H9 (cell line): ENCODE results near the gene TRPM4. TPM values are rescaled to one million over a fixed set of nuclear protein-coding genes. Genes with fewer than 3 reads are reported as not detected.

Source experiments
- DNase-seq: peaks from one replicate; pipeline ENCODE4 v3.0.0-alpha.2; 2017
- H2AFZ ChIP-seq: one replicate; pipeline ENCODE4 v1.6.1; 2013; ENCODE audit warnings: mild to moderate bottlenecking, low read length, control low read depth, moderate library complexity
- H2AK5ac ChIP-seq: 2 replicates; pipeline ENCODE4 v1.6.1; 2013; ENCODE audit warnings: low read length, control low read depth, mixed read lengths; ENCODE audit not compliant: insufficient read length
- H2BK120ac ChIP-seq: one replicate; pipeline ENCODE4 v1.6.1; 2013; ENCODE audit warnings: low read depth, mild to moderate bottlenecking, low read length, control low read depth, inconsistent platforms; ENCODE audit not compliant: poor library complexity, severe bottlenecking
- H2BK12ac ChIP-seq: 2 replicates; pipeline ENCODE4 v1.6.1; 2013; ENCODE audit warnings: low read length, control low read depth, mixed read lengths, low read depth; ENCODE audit not compliant: insufficient read length
- H2BK15ac ChIP-seq: 2 replicates; pipeline ENCODE4 v1.6.1; 2013; ENCODE audit warnings: low read depth, low read length, control low read depth
- H2BK20ac ChIP-seq: one replicate; pipeline ENCODE4 v1.6.1; 2013; ENCODE audit warnings: low read depth, mild to moderate bottlenecking, low read length, control low read depth, inconsistent platforms; ENCODE audit not compliant: poor library complexity, severe bottlenecking
- H2BK5ac ChIP-seq: 2 replicates; pipeline ENCODE4 v1.6.1; 2013; ENCODE audit warnings: low read length, control low read depth, mixed read lengths; ENCODE audit not compliant: insufficient read length
- H3K14ac ChIP-seq: 2 replicates; pipeline ENCODE4 v1.6.1; 2013; ENCODE audit warnings: low read length, control low read depth; ENCODE audit not compliant: insufficient read depth
- H3K18ac ChIP-seq: 2 replicates; pipeline ENCODE4 v1.6.1; 2013; ENCODE audit warnings: low read depth, mild to moderate bottlenecking, mixed read lengths, low read length, control low read depth; ENCODE audit not compliant: insufficient read length
- H3K23ac ChIP-seq: 2 replicates; pipeline ENCODE4 v1.6.1; 2013; ENCODE audit warnings: low read length, control low read depth, mixed read lengths, low read depth; ENCODE audit not compliant: insufficient read length
- H3K23me2 ChIP-seq: 2 replicates; pipeline ENCODE4 v1.6.1; 2013; ENCODE audit warnings: low read depth, mild to moderate bottlenecking, mixed read lengths, low read length, control low read depth; ENCODE audit not compliant: insufficient read length, poor library complexity, severe bottlenecking
- H3K27ac ChIP-seq: 2 replicates; pipeline ENCODE4 v1.5.1; 2013; ENCODE audit warnings: low read length, control low read depth, mixed read lengths, low read depth; ENCODE audit not compliant: insufficient read length
- H3K27me3 ChIP-seq: 2 replicates; pipeline ENCODE4 v1.6.1; 2013; ENCODE audit warnings: low read length, control low read depth, inconsistent platforms; ENCODE audit not compliant: insufficient read depth
- H3K4ac ChIP-seq: 2 replicates; pipeline ENCODE4 v1.6.1; 2013; ENCODE audit warnings: low read depth, mild to moderate bottlenecking, control low read depth, inconsistent platforms, low read length, moderate library complexity
- H3K4me1 ChIP-seq: 2 replicates; pipeline ENCODE4 v1.6.1; 2013; ENCODE audit warnings: low read length, control low read depth, inconsistent platforms; ENCODE audit not compliant: insufficient read depth
- H3K4me2 ChIP-seq: 2 replicates; pipeline ENCODE4 v1.6.1; 2013; ENCODE audit warnings: low read length, control low read depth, mixed read lengths; ENCODE audit not compliant: insufficient read length, insufficient read depth
- H3K56ac ChIP-seq: 2 replicates; pipeline ENCODE4 v1.6.1; 2013; ENCODE audit warnings: low read depth, mild to moderate bottlenecking, mixed read lengths, low read length, control low read depth; ENCODE audit not compliant: insufficient read length
- H3K79me1 ChIP-seq: 2 replicates; pipeline ENCODE4 v1.6.1; 2013; ENCODE audit warnings: low read depth, mild to moderate bottlenecking, moderate library complexity, low read length, control low read depth, inconsistent platforms; ENCODE audit not compliant: insufficient read depth, poor library complexity, severe bottlenecking
- H3K79me2 ChIP-seq: 2 replicates; pipeline ENCODE4 v1.6.1; 2013; ENCODE audit warnings: low read length, control low read depth, inconsistent platforms; ENCODE audit not compliant: insufficient read depth
- H3K9ac ChIP-seq: 2 replicates; pipeline ENCODE4 v1.6.1; 2013; ENCODE audit warnings: low read length, control low read depth, mixed read lengths; ENCODE audit not compliant: insufficient read length; ENCODE audit errors: extremely low read depth
- H3K9me3 ChIP-seq: one replicate; pipeline ENCODE4 v1.6.1; 2013; ENCODE audit warnings: low read depth, low read length, inconsistent platforms; ENCODE audit not compliant: control insufficient read depth
- H3T11ph ChIP-seq: one replicate; pipeline ENCODE4 v1.6.1; 2013; ENCODE audit warnings: mild to moderate bottlenecking, low read length, control low read depth, inconsistent platforms
- H4K20me1 ChIP-seq: one replicate; pipeline ENCODE4 v1.6.1; 2013; ENCODE audit not compliant: control insufficient read depth, insufficient read length, insufficient read depth
- H4K5ac ChIP-seq: 2 replicates; pipeline ENCODE4 v1.6.1; 2013; ENCODE audit warnings: low read depth, mild to moderate bottlenecking, mixed read lengths, low read length, control low read depth; ENCODE audit not compliant: insufficient read length
- H4K8ac ChIP-seq: replicated peaks from 2 replicates; pipeline ENCODE4 v1.6.1; 2013; ENCODE audit warnings: low read length, control low read depth, mixed read lengths, low read depth; ENCODE audit not compliant: insufficient read length
- H4K91ac ChIP-seq: 2 replicates; pipeline ENCODE4 v1.6.1; 2013; ENCODE audit warnings: low read depth, mild to moderate bottlenecking, moderate library complexity, mixed read lengths, low read length, control low read depth; ENCODE audit not compliant: insufficient read length
- H3K27ac Mint-ChIP-seq, 3 experiments: 2 replicates in 2 of 3; 3 replicates in 1 of 3; pipeline ENCODE4 v1.8.0; 2020 to 2021; ENCODE audit warnings: mixed read lengths in 3 of 3, mild to moderate bottlenecking in 1 of 3, moderate library complexity in 1 of 3
- H3K27me3 Mint-ChIP-seq: 2 replicates; pipeline ENCODE4 v1.8.0; 2021; ENCODE audit warnings: low read depth, mild to moderate bottlenecking, moderate library complexity, mixed read lengths
- H3K36me3 Mint-ChIP-seq, 3 experiments: 2 replicates in 2 of 3; 3 replicates in 1 of 3; pipeline ENCODE4 v1.8.0; 2020 to 2021; ENCODE audit warnings: low read depth in 3 of 3, mixed read lengths in 3 of 3; ENCODE audit not compliant: insufficient read depth in 1 of 3
- H3K4me1 Mint-ChIP-seq, 2 experiments: 2 replicates each; pipeline ENCODE4 v1.8.0; 2020; ENCODE audit warnings: mixed read lengths in 2 of 2
- H3K4me3 Mint-ChIP-seq, 2 experiments: 2 replicates in 1 of 2; 3 replicates in 1 of 2; pipeline ENCODE4 v1.8.0; 2020 to 2021; ENCODE audit warnings: mild to moderate bottlenecking in 2 of 2, mixed read lengths in 2 of 2, moderate library complexity in 1 of 2
- H3K9me3 Mint-ChIP-seq, 2 experiments: 2 replicates in 1 of 2; 3 replicates in 1 of 2; pipeline ENCODE4 v1.8.0; 2020; ENCODE audit warnings: mild to moderate bottlenecking in 2 of 2, mixed read lengths in 2 of 2, moderate library complexity in 1 of 2
- WGBS: extraction: QIAGEN DNeasy Blood & Tissue Kit; methylation state at CpG from one replicate; pipeline ENCODE4 v1.1.7; 2013; ENCODE audit warnings: missing lambda C conversion rate, low lambda C conversion rate, mixed read lengths; ENCODE audit not compliant: insufficient read length; ENCODE audit errors: extremely low coverage; 5-methylcytosine and 5-hydroxymethylcytosine counted together
- total RNA-seq: library from RNA; stranded (reverse); gene quantifications from 2 replicates; pipeline ENCODE4 v1.2.1, GENCODE V29; 2021
- TF ChIP-seq, protein P1 (sequence below): fragments of 200-600 bp; sonication (generic); conservative IDR thresholded peaks from 3 replicates; pipeline ENCODE4 v1.8.0; 2021; ENCODE audit warnings: antibody characterized with exemption, mild to moderate bottlenecking

TRPM4 gene
- total RNA-seq, 1 experiment from 2014 or later, result 6.9 TPM

DNA sequence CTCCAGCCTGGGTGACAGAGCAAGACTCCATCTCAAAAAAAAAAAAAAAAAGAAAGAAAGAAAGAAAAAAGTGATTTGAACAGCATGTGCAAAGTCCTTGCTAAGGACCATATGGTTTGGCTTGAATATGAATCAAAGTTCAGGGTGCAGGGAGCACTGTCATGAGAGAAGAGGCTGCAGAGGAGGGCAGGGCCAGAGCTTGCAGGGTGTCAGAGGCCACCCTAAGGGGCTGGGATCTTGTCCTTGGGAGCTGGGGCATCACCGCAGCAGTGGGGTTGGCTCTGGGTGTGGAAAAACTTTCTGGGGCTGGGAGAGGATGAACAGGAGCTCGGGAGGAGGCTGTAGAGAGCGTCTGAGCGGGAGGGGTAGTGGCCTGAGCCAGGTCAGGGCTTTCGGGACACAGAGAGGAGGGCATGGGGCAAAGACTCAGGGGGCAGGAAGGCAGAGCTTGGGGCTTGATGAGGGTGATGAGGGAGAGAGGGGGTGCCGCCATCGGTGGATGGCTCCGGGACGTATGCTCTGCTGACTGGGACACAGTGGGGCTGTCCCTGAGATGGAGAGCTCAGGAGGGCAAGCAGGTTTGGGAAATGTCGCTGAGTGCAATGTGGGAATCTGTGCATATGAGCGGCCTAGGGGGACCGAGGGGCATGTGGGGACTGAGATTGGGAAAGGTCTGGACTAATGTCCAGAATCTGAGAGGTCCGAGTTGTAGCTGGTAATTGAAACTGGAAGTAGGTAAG is 3.0 kb downstream of the TRPM4 start:
- Histone ChIP-seq H3K14ac (no peak overlapping the region; the same call in 1 of the 2 replicates), H2BK15ac (no peak overlapping the region), H3K27me3 (no peaks in the 10 kb centered on the region; the same call in 1 of the 2 replicates), H3K56ac (no peak overlapping the region), H3K4ac (no peak overlapping the region), H4K8ac (no peak overlapping the region), H2BK20ac (no peak overlapping the region), H2BK120ac (no peak overlapping the region), H2BK5ac (no peak overlapping the region), H3K18ac (no peak overlapping the region), H3K27ac (no peak overlapping the region), H3K9ac (no peak overlapping the region), H2AFZ (no peak overlapping the region), H3K23ac (no peak overlapping the region), H3K23me2 (peaks cover 14% of the 10 kb centered on the region), H3K9me3 (no peaks in the 10 kb centered on the region), H3K4me2 (no peak overlapping the region), H3K4me1 (peaks cover 6% of the 10 kb centered on the region; the same call in 1 of the 2 replicates), H2BK12ac (no peak overlapping the region), H4K20me1 (no peaks in the 10 kb centered on the region), H2AK5ac (no peak overlapping the region), H3K79me2 (no peaks in the 10 kb centered on the region), H3T11ph (no peak overlapping the region), H4K91ac (no peak overlapping the region), H3K79me1 (no peaks in the 10 kb centered on the region), H4K5ac (no peak overlapping the region)
- no CpG with 5 or more reads among the region's 13 CpGs for WGBS
- Mint-ChIP-seq H3K27ac (peak overlapping the region in 2 of 3 experiments; percentile 9 to 58; a peak in 3 of 7 replicates), H3K36me3 (peaks cover 0 to 4% (median 0%) of the 10 kb centered on the region in 3 experiments; a peak in 1 of 7 replicates), H3K27me3 (peaks cover 19% of the 10 kb centered on the region), H3K4me1 (peaks cover 18 to 25% of the 10 kb centered on the region in 2 experiments), H3K9me3 (no peaks in the 10 kb centered on the region; a peak in 2 of 5 replicates), H3K4me3 (no peak overlapping the region; a peak in 1 of 5 replicates)
- TF ChIP-seq, protein P1, sequence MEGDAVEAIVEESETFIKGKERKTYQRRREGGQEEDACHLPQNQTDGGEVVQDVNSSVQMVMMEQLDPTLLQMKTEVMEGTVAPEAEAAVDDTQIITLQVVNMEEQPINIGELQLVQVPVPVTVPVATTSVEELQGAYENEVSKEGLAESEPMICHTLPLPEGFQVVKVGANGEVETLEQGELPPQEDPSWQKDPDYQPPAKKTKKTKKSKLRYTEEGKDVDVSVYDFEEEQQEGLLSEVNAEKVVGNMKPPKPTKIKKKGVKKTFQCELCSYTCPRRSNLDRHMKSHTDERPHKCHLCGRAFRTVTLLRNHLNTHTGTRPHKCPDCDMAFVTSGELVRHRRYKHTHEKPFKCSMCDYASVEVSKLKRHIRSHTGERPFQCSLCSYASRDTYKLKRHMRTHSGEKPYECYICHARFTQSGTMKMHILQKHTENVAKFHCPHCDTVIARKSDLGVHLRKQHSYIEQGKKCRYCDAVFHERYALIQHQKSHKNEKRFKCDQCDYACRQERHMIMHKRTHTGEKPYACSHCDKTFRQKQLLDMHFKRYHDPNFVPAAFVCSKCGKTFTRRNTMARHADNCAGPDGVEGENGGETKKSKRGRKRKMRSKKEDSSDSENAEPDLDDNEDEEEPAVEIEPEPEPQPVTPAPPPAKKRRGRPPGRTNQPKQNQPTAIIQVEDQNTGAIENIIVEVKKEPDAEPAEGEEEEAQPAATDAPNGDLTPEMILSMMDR, result no peak
- no peak for DNase-seq
